Osteoblast (primary cell): Measurements from ENCODE around the gene SOX11. TPM values are rescaled to one million over a fixed set of nuclear protein-coding genes. Genes with fewer than 3 reads are reported as not detected.

Experiments
- DNase-seq: peaks from one replicate; pipeline ENCODE4 v3.0.0; 2011; ENCODE audit warnings: low spot score, mixed read lengths; ENCODE audit not compliant: insufficient read length; ENCODE audit errors: missing footprints
- H2AFZ ChIP-seq: 2 replicates; pipeline ENCODE4 v1.6.0; 2011; ENCODE audit warnings: mild to moderate bottlenecking, low read length
- H3K27ac ChIP-seq: 2 replicates; pipeline ENCODE4 v1.5.1; 2011; ENCODE audit warnings: mild to moderate bottlenecking, low read depth, low read length, moderate library complexity
- H3K27me3 ChIP-seq: 2 replicates; pipeline ENCODE4 v1.6.0; 2012; ENCODE audit warnings: mild to moderate bottlenecking, control low read depth, inconsistent platforms, low read length, moderate library complexity; ENCODE audit not compliant: insufficient read depth
- H3K36me3 ChIP-seq: 2 replicates; pipeline ENCODE4 v1.5.1; 2011; ENCODE audit warnings: mild to moderate bottlenecking, low read length, control low read depth, moderate library complexity; ENCODE audit not compliant: insufficient read depth
- H3K4me1 ChIP-seq: 2 replicates; pipeline ENCODE4 v1.5.1; 2011; ENCODE audit warnings: mild to moderate bottlenecking, low read length, control low read depth, moderate library complexity; ENCODE audit not compliant: insufficient read depth
- H3K4me2 ChIP-seq: 2 replicates; pipeline ENCODE4 v1.6.0; 2011; ENCODE audit warnings: mild to moderate bottlenecking, low read length; ENCODE audit not compliant: insufficient read depth
- H3K4me3 ChIP-seq: fragments of 200-600 bp; sonication (generic); 3 replicates; pipeline ENCODE4 v1.5.1; 2012; ENCODE audit warnings: mild to moderate bottlenecking, low read length, inconsistent platforms; ENCODE audit not compliant: insufficient read depth
- H3K79me2 ChIP-seq: 2 replicates; pipeline ENCODE4 v1.6.0; 2012; ENCODE audit warnings: mild to moderate bottlenecking, low read length, control low read depth, inconsistent platforms; ENCODE audit not compliant: insufficient read depth
- H3K9me3 ChIP-seq: 2 replicates; pipeline ENCODE4 v1.5.1; 2011; ENCODE audit warnings: low read depth, low read length, control low read depth
- H4K20me1 ChIP-seq: 2 replicates; pipeline ENCODE4 v1.6.0; 2012; ENCODE audit warnings: mild to moderate bottlenecking, low read length, control low read depth; ENCODE audit not compliant: insufficient read depth
- CTCF ChIP-seq: IDR thresholded peaks from 2 replicates; pipeline ENCODE4 v1.5.1; 2011; ENCODE audit warnings: mild to moderate bottlenecking, low read depth, low read length, moderate library complexity; ENCODE audit errors: extremely low read depth
- total RNA-seq: library from RNA; depleted of rRNA; stranded (reverse); fragments of >200 nt; gene quantifications from 2 replicates; pipeline ENCODE4 v1.2.3, GENCODE V29; 2012

SOX11 gene
- total RNA-seq, 1 donor = 0.72 TPM

GRCh38 chr2:5735521-5735861 lies 43.3 kb downstream of the SOX11 start:
- Histone ChIP-seq H3K27ac (no peak overlapping the region), H2AFZ (no peak overlapping the region), H3K4me3 (no peak overlapping the region), H3K79me2 (no peaks in the 10 kb centered on the region), H3K27me3 (no peaks in the 10 kb centered on the region), H3K36me3 (no peaks in the 10 kb centered on the region), H3K9me3 (no peaks in the 10 kb centered on the region), H4K20me1 (no peaks in the 10 kb centered on the region), H3K4me1 (no peaks in the 10 kb centered on the region), H3K4me2 (no peak overlapping the region)
- no peak for DNase-seq
- TF ChIP-seq CTCF = no peak

- TF ChIP-seq CTCF = no peak
- Histone ChIP-seq H3K36me3 (no peaks in the 10 kb centered on the region), H3K4me1 (no peaks in the 10 kb centered on the region), H3K27me3 (no peaks in the 10 kb centered on the region), H3K4me2 (no peak overlapping the region), H3K4me3 (no peak overlapping the region), H4K20me1 (no peaks in the 10 kb centered on the region), H3K79me2 (no peaks in the 10 kb centered on the region), H2AFZ (no peak overlapping the region), H3K9me3 (no peaks in the 10 kb centered on the region), H3K27ac (no peak overlapping the region)
- DNase-seq = no peak
Observed at GRCh38 chr2:5736050-5736449, 43.9 kb downstream of the SOX11 start.

GRCh38 chr2:5736886-5737285 lies 44.7 kb downstream of the SOX11 start:
- no peaks in the 10 kb centered on the region for H3K36me3 ChIP-seq
- no peak for TF ChIP-seq CTCF

GRCh38 chr2:5740053-5740452 lies 47.9 kb downstream of the SOX11 start:
- H3K4me2 ChIP-seq = no peak overlapping the region
- H4K20me1 ChIP-seq = no peaks in the 10 kb centered on the region
- H3K4me1 ChIP-seq = no peaks in the 10 kb centered on the region
- DNase-seq = no peak
- H3K27me3 ChIP-seq = no peaks in the 10 kb centered on the region
- no peaks in the 10 kb centered on the region for H3K9me3 ChIP-seq
- no peak overlapping the region for H3K4me3 ChIP-seq
- no peak overlapping the region for H3K27ac ChIP-seq
- no peak overlapping the region for H2AFZ ChIP-seq
- no peaks in the 10 kb centered on the region for H3K79me2 ChIP-seq
- no peaks in the 10 kb centered on the region for H3K36me3 ChIP-seq
- TF ChIP-seq CTCF = no peak

More at GRCh38 chr2:5736886-5737285, 44.7 kb downstream of the SOX11 start:
- Histone ChIP-seq H3K4me1 (no peaks in the 10 kb centered on the region), H2AFZ (no peak overlapping the region), H4K20me1 (no peaks in the 10 kb centered on the region), H3K9me3 (no peaks in the 10 kb centered on the region), H3K79me2 (no peaks in the 10 kb centered on the region), H3K4me2 (no peak overlapping the region), H3K27me3 (no peaks in the 10 kb centered on the region), H3K4me3 (no peak overlapping the region), H3K27ac (no peak overlapping the region)
- no peak for DNase-seq
